MCF 10A (cell line): Measurements from ENCODE around the gene PTPRN2. TPM values are rescaled to one million over a fixed set of nuclear protein-coding genes. Genes with fewer than 3 reads are reported as not detected.

Source experiments
- BruUV-seq: library from RNA; stranded (reverse); fragments of 400-500 nt; replicated peaks from 2 replicates; lab custom pipeline; 2021; lab: Mats Ljungman, UMichigan
- CTCF ChIA-PET: fragments of 300-600 bp; sonication (Branson Sonifier 250); formaldehyde crosslinking; extraction: SDS; loops from one replicate; lab custom pipeline; 2021; ENCODE audit warnings: antibody characterized with exemption, inconsistent platforms; lab: Yijun Ruan, JAX
- POLR2A ChIA-PET: fragments of 300-600, 350-650 bp; sonication (Branson Sonifier 250); formaldehyde crosslinking; extraction: SDS; loops from one replicate; lab custom pipeline; 2020; ENCODE audit warnings: antibody characterized with exemption, inconsistent platforms; lab: Yijun Ruan, JAX
- DNase-seq: peaks from one replicate; pipeline ENCODE4 v3.0.0-alpha.2; 2018; ENCODE audit not compliant: unreplicated experiment
- H3K27ac Mint-ChIP-seq: one replicate; pipeline ENCODE4 v1.8.0; 2022; ENCODE audit warnings: mild to moderate bottlenecking, low read depth, mixed read lengths; ENCODE audit not compliant: unreplicated experiment
- H3K27me3 Mint-ChIP-seq: one replicate; pipeline ENCODE4 v1.8.0; 2022; ENCODE audit warnings: mixed read lengths; ENCODE audit not compliant: insufficient read depth, unreplicated experiment
- H3K36me3 Mint-ChIP-seq: one replicate; pipeline ENCODE4 v1.8.0; 2022; ENCODE audit warnings: mild to moderate bottlenecking, moderate library complexity, mixed read lengths; ENCODE audit not compliant: insufficient read depth, unreplicated experiment
- H3K4me1 Mint-ChIP-seq: one replicate; pipeline ENCODE4 v1.8.0; 2022; ENCODE audit warnings: mixed read lengths; ENCODE audit not compliant: insufficient read depth, unreplicated experiment
- H3K4me3 Mint-ChIP-seq: one replicate; pipeline ENCODE4 v1.8.0; 2022; ENCODE audit warnings: mild to moderate bottlenecking, moderate library complexity, mixed read lengths; ENCODE audit not compliant: unreplicated experiment
- H3K9me3 Mint-ChIP-seq: one replicate; pipeline ENCODE4 v1.8.0; 2022; ENCODE audit warnings: mixed read lengths; ENCODE audit not compliant: unreplicated experiment
- CTCF ChIP-seq: fragments of 200-600 bp; IDR thresholded peaks from one replicate; pipeline ENCODE4 v1.8.0; 2022; ENCODE audit warnings: antibody characterized with exemption, mild to moderate bottlenecking; ENCODE audit not compliant: unreplicated experiment
- intact Hi-C: fragments of 100-400 bp; cut with micrococcal nuclease; formaldehyde crosslinking; loops from 2 replicates; pipeline ENCODE4 v1.14.1; 2022
- total RNA-seq: library from RNA; stranded (reverse); gene quantifications from 2 replicates; pipeline ENCODE4 v1.2.3, GENCODE V29; 2022

Gene PTPRN2
- total RNA-seq, 1 experiment from 2014 or later = 4.5 TPM

GRCh38 chr7:158190756-158191155 lies 396.9 kb downstream of the PTPRN2 start:
- CTCF ChIA-PET = interaction anchor here (0.7 kb wide), 1 partner anchor 53 kb away, joined by 3 read pairs; no protein-coding TSS in a partner anchor

GRCh38 chr7:158188676-158189075 lies 398.9 kb downstream of the PTPRN2 start:
- peaks cover 8% of the 10 kb centered on the region for H3K9me3 Mint-ChIP-seq
- H3K27ac Mint-ChIP-seq = no peak overlapping the region
- POLR2A ChIA-PET = no interaction called here
- intact Hi-C loops = no loop called here
- no peaks in the 10 kb centered on the region for H3K27me3 Mint-ChIP-seq
- no peaks in the 10 kb centered on the region for H3K36me3 Mint-ChIP-seq
- CTCF ChIA-PET = no interaction called here
- no peak for DNase-seq
- no peak overlapping the region for H3K4me3 Mint-ChIP-seq
- BruUV-seq = no TSS peak
- no peak for TF ChIP-seq CTCF
- no peaks in the 10 kb centered on the region for H3K4me1 Mint-ChIP-seq

More at GRCh38 chr7:158190756-158191155, 396.9 kb downstream of the PTPRN2 start:
- BruUV-seq = no TSS peak
- H3K27ac Mint-ChIP-seq = no peak overlapping the region
- H3K4me3 Mint-ChIP-seq = no peak overlapping the region
- peaks cover 21% of the 10 kb centered on the region for H3K9me3 Mint-ChIP-seq
- DNase-seq = no peak
- H3K36me3 Mint-ChIP-seq = no peaks in the 10 kb centered on the region
- no peak for TF ChIP-seq CTCF
- intact Hi-C loops = no loop called here
- H3K27me3 Mint-ChIP-seq = no peaks in the 10 kb centered on the region
- POLR2A ChIA-PET = no interaction called here
- H3K4me1 Mint-ChIP-seq = no peaks in the 10 kb centered on the region

DNA sequence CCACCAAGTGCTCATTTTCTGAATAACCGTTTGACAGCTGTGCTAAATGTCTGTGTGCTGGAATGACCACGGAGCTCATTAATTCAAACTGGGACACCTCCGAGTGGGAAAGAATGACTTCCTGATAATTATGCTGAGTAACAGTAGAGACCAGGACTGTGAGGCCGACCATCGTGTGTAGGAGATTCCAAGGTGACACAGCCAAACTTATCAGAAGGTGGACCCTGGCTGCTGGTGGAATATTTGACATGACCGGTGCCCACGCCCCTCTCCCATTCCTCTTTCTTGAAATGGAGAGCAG lies 400.0 kb downstream of the PTPRN2 start:
- CTCF ChIA-PET = no interaction called here
- Mint-ChIP-seq H3K27me3 (no peaks in the 10 kb centered on the region), H3K27ac (no peak overlapping the region), H3K9me3 (peaks cover 13% of the 10 kb centered on the region), H3K36me3 (no peaks in the 10 kb centered on the region), H3K4me1 (no peaks in the 10 kb centered on the region), H3K4me3 (no peak overlapping the region)
- intact Hi-C loops = no loop called here
- no peak for DNase-seq
- no TSS peak for BruUV-seq
- TF ChIP-seq CTCF = no peak
- POLR2A ChIA-PET = no interaction called here

DNA sequence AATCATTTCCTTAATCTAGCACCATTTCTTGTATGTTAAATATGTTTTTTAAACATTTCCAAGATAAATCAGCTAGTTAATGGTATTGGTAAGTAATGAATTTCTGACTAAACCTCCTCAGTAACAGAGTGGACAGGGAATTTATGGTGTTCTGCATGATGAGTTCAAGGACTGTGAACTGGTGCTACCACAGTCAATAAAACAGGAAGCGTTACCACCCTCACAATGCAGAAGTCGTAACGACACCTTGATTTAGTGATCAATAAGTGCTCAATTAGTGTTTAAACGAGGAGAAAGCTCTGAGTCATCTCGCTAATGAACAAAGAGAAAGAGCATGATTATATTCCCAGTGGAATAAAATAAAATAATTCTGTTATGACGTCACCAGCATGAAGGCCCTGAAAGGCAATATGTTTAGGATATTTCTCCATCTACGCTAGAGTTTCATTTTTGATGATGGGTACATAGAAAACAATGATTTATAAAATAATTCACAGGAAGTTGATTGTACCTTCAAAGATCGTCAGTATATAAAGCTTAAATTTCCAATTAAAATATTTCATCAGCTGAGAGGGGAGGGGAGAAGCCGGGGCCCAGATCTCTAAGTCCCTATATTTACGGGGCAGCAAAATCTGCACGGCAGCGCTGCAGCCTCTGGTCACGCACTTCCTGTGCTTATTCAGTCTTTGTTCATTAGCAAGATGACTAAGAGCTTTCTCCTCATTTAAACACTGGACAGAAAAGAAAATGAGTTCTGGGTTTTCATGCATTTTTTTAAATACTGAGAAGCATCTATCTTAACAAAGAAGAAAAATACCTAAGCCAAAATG lies 400.5 kb downstream of the PTPRN2 start:
- Mint-ChIP-seq H3K36me3 (no peaks in the 10 kb centered on the region), H3K27ac (no peak overlapping the region), H3K27me3 (no peaks in the 10 kb centered on the region), H3K9me3 (peaks cover 19% of the 10 kb centered on the region), H3K4me3 (no peak overlapping the region), H3K4me1 (no peaks in the 10 kb centered on the region)
- no TSS peak for BruUV-seq
- no peak for DNase-seq
- ChIA-PET POLR2A (no interaction called here), CTCF (no interaction called here)
- intact Hi-C loops = no loop called here
- no peak for TF ChIP-seq CTCF
